Endodermal cell (in vitro differentiated cells): Measurements from ENCODE around the gene JMJD1C. TPM values are rescaled to one million over a fixed set of nuclear protein-coding genes. Genes with fewer than 3 reads are reported as not detected.
A peak's percentile ranks its signal among the peaks of the same experiment; 100 is the strongest.

Experiments
- DNase-seq: peaks from one replicate; pipeline ENCODE4 v3.0.0-alpha.2; 2017
- H3K27ac ChIP-seq: 2 replicates; pipeline ENCODE4 v1.5.1; 2013; ENCODE audit warnings: mild to moderate bottlenecking, low read depth, low read length, moderate library complexity
- H3K27me3 ChIP-seq: 2 replicates; pipeline ENCODE4 v1.6.1; 2013; ENCODE audit warnings: mild to moderate bottlenecking, low read length, moderate library complexity; ENCODE audit not compliant: insufficient read depth, control insufficient read depth, poor library complexity, severe bottlenecking
- H3K36me3 ChIP-seq: 2 replicates; pipeline ENCODE4 v1.7.0; 2013; ENCODE audit warnings: mild to moderate bottlenecking, low read length, moderate library complexity; ENCODE audit not compliant: control insufficient read depth, insufficient read depth
- H3K4me1 ChIP-seq: one replicate; pipeline ENCODE4 v1.7.0; 2013; ENCODE audit warnings: low read length; ENCODE audit not compliant: control insufficient read depth, insufficient read depth
- H3K4me3 ChIP-seq: 2 replicates; pipeline ENCODE4 v1.5.1; 2013; ENCODE audit warnings: mild to moderate bottlenecking, low read length, moderate library complexity
- H3K9ac ChIP-seq: 2 replicates; pipeline ENCODE4 v1.6.1; 2013; ENCODE audit warnings: mild to moderate bottlenecking, low read length, moderate library complexity; ENCODE audit not compliant: poor library complexity, severe bottlenecking; ENCODE audit errors: extremely low read depth
- H3K9me3 ChIP-seq: 2 replicates; pipeline ENCODE4 v1.6.1; 2013; ENCODE audit warnings: mild to moderate bottlenecking, low read length, moderate library complexity; ENCODE audit not compliant: control insufficient read depth
- H3K27ac Mint-ChIP-seq: 2 replicates; pipeline ENCODE4 v1.8.0; 2020; ENCODE audit warnings: mixed read lengths
- H3K27me3 Mint-ChIP-seq: 2 replicates; pipeline ENCODE4 v1.8.0; 2021; ENCODE audit warnings: mild to moderate bottlenecking, mixed read lengths; ENCODE audit not compliant: insufficient read depth
- H3K36me3 Mint-ChIP-seq: 2 replicates; pipeline ENCODE4 v1.8.0; 2020; ENCODE audit warnings: low read depth, mixed read lengths
- H3K4me1 Mint-ChIP-seq: 2 replicates; pipeline ENCODE4 v1.8.0; 2020; ENCODE audit warnings: mixed read lengths
- H3K4me3 Mint-ChIP-seq: 2 replicates; pipeline ENCODE4 v1.8.0; 2020; ENCODE audit warnings: mild to moderate bottlenecking, moderate library complexity, mixed read lengths
- H3K9me3 Mint-ChIP-seq: 2 replicates; pipeline ENCODE4 v1.8.0; 2020; ENCODE audit warnings: mild to moderate bottlenecking, mixed read lengths
- CTCF ChIP-seq: fragments of 200-600 bp; sonication (generic); conservative IDR thresholded peaks from 2 replicates; pipeline ENCODE4 v1.5.0; 2021; ENCODE audit warnings: antibody characterized with exemption, mild to moderate bottlenecking
- whole genome bisulfite sequencing, 2 experiments: methylation state at CpG; one replicate each; pipeline versions ENCODE4 v1.1.5 to v1.1.7; 2013; ENCODE audit warnings: missing lambda C conversion rate in 2 of 2, mixed read lengths in 1 of 2; ENCODE audit not compliant: insufficient coverage in 1 of 2, insufficient read length in 1 of 2; 5-methylcytosine and 5-hydroxymethylcytosine counted together
- total RNA-seq, 2 donors: library from RNA; stranded (reverse); fragmentation: NEBNext Ultra II Directional in 1 of 2; extraction: Animal tissue kit (Norgen Biotek cat#: 25700) in 1 of 2; gene quantifications; 2 replicates in 1 of 2; 3 replicates in 1 of 2; pipeline ENCODE4 v1.2.1, GENCODE V29; 2021

JMJD1C gene
- total RNA-seq, 2 donors from 2014 or later: 91.3 to 114 TPM

DNA sequence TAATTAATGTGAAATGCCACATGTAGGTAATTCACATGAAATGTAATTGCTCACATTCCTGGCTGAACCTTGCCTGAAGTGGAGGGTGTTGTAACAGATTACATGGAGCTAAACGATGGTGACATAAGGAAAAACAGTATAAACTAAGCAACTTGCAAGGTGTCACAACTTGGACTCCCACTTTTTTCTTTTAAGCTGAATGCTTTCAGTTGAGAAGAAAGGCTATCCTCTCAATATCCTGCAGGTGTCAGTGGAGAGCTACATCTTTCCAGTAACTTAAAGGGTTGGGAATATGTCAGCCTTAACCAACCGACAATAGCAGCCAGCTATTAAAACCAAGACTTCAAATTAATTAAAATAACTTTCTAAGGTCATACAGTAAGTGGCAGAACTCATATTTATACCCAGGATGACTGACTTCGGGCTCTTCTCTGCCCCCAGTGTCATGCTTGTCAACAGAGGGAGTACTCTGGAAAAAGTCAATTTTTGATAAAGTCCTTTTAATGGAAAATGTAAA lies 299.0 kb downstream of the JMJD1C start:
- Mint-ChIP-seq H3K27me3 (no peaks in the 10 kb centered on the region), H3K9me3 (no peaks in the 10 kb centered on the region), H3K36me3 (peaks cover 54% of the 10 kb centered on the region), H3K27ac (no peak overlapping the region), H3K4me3 (no peak overlapping the region), H3K4me1 (peaks cover 16% of the 10 kb centered on the region)
- H3K9me3 ChIP-seq: no peaks in the 10 kb centered on the region
- DNase-seq: no peak
- H3K4me3 ChIP-seq: no peak overlapping the region
- 68% methylated on average over 3 of the region's 3 CpGs; no CpG with 5 or more reads in 1 of the 2 experiments for WGBS, 2 experiments
- no peaks in the 10 kb centered on the region for H3K4me1 ChIP-seq
- H3K27me3 ChIP-seq: no peaks in the 10 kb centered on the region
- TF ChIP-seq CTCF: peak; percentile 79
- H3K9ac ChIP-seq: no peak overlapping the region
- H3K27ac ChIP-seq: no peak overlapping the region
- peaks cover 74% of the 10 kb centered on the region for H3K36me3 ChIP-seq

GRCh38 chr10:63165249-63165648 lies 300.5 kb downstream of the JMJD1C start:
- Histone ChIP-seq H3K36me3 (peaks cover 60% of the 10 kb centered on the region), H3K9me3 (no peaks in the 10 kb centered on the region), H3K4me1 (no peaks in the 10 kb centered on the region), H3K4me3 (no peak overlapping the region), H3K9ac (no peak overlapping the region), H3K27ac (no peak overlapping the region), H3K27me3 (no peaks in the 10 kb centered on the region)
- no peak for TF ChIP-seq CTCF
- Mint-ChIP-seq H3K36me3 (peaks cover 42% of the 10 kb centered on the region), H3K9me3 (no peaks in the 10 kb centered on the region), H3K4me3 (no peak overlapping the region), H3K4me1 (peaks cover 13% of the 10 kb centered on the region), H3K27me3 (no peaks in the 10 kb centered on the region), H3K27ac (no peak overlapping the region)
- WGBS, 2 experiments: 95% methylated on average over 6 of the region's 7 CpGs
- no peak for DNase-seq

- Mint-ChIP-seq H3K4me1 (peaks cover 4% of the 10 kb centered on the region), H3K27me3 (no peaks in the 10 kb centered on the region), H3K9me3 (no peaks in the 10 kb centered on the region), H3K4me3 (no peak overlapping the region), H3K27ac (no peak overlapping the region), H3K36me3 (peaks cover 35% of the 10 kb centered on the region)
- no peak overlapping the region for H3K4me3 ChIP-seq
- WGBS, 2 experiments: 92 to 100% methylated on average over 1 to 2 of the region's 2 CpGs
- TF ChIP-seq CTCF: no peak
- H3K9me3 ChIP-seq: no peaks in the 10 kb centered on the region
- no peak overlapping the region for H3K9ac ChIP-seq
- no peak for DNase-seq
- no peaks in the 10 kb centered on the region for H3K4me1 ChIP-seq
- H3K36me3 ChIP-seq: peaks cover 49% of the 10 kb centered on the region
- no peaks in the 10 kb centered on the region for H3K27me3 ChIP-seq
- no peak overlapping the region for H3K27ac ChIP-seq
Observed at GRCh38 chr10:63164166-63164623, 301.6 kb downstream of the JMJD1C start.
